ENCODE data around the gene ZNF420.
A peak's percentile ranks its signal among the peaks of the same experiment; 100 is the strongest.
"Not testable (repeated sequence)": the region's sequence is repeated elsewhere in the genome, so short reads cannot be mapped to it uniquely, and the experiment has no call there.

Gene ZNF420

GRCh38 chr19:37077934-37078716 lies at the start of gene ZNF420:
TSS of gene ZNF420 (plus strand) at chr19:37078433. CDS start at chr19:37089119, 10,686 bp downstream.
- peak; percentile 53 for DNase-seq

- DNase-seq, result no peak
These were observed 33.1 kb upstream of the ZNF420 start for GRCh38 chr19:37045140-37045539.

- no peak for DNase-seq
These were observed 22.9 kb upstream of the ZNF420 start for GRCh38 chr19:37055330-37055729.

GRCh38 chr19:37056776-37057175 lies 21.5 kb upstream of the ZNF420 start:
- no peak for DNase-seq

- no peak for DNase-seq
These were observed 19.1 kb upstream of the ZNF420 start for GRCh38 chr19:37059142-37059541.

GRCh38 chr19:37064886-37065285 lies 13.3 kb upstream of the ZNF420 start:
- not testable (repeated sequence) for DNase-seq

GRCh38 chr19:37074111-37074510 lies 4.1 kb upstream of the ZNF420 start:
- DNase-seq, result no peak

- no peak for DNase-seq
These were observed 3.3 kb upstream of the ZNF420 start for GRCh38 chr19:37074819-37075362.

GRCh38 chr19:37076524-37076923 lies 1.7 kb upstream of the ZNF420 start:
- not testable (repeated sequence) for DNase-seq

- DNase-seq, result no peak
These were observed 716 bp upstream of the ZNF420 start for GRCh38 chr19:37077501-37077933.

GRCh38 chr19:37078717-37079032 lies 442 bp downstream of the ZNF420 start:
- no peak for DNase-seq

GRCh38 chr19:37079238-37079637 lies 1.0 kb downstream of the ZNF420 start:
- DNase-seq, result no peak

- DNase-seq, result no peak
These were observed 4.1 kb downstream of the ZNF420 start for GRCh38 chr19:37082307-37082706.

GRCh38 chr19:37087110-37087509 lies 8.9 kb downstream of the ZNF420 start:
- no peak for DNase-seq

GRCh38 chr19:37095859-37096258 lies 17.6 kb downstream of the ZNF420 start:
- no peak for DNase-seq

- no peak for DNase-seq
These were observed 20.3 kb downstream of the ZNF420 start for GRCh38 chr19:37098570-37098969.

GRCh38 chr19:37104135-37104534 lies 25.9 kb downstream of the ZNF420 start:
- DNase-seq, result not testable (repeated sequence)

- DNase-seq, result not testable (repeated sequence)
These were observed 33.5 kb downstream of the ZNF420 start for GRCh38 chr19:37111753-37112152.

GRCh38 chr19:37114001-37114400 lies 35.8 kb downstream of the ZNF420 start:
- no peak for DNase-seq

- not testable (repeated sequence) for DNase-seq
These were observed 43.9 kb downstream of the ZNF420 start for GRCh38 chr19:37122093-37122492.

- DNase-seq, result no peak
These were observed 50.0 kb downstream of the ZNF420 start for GRCh38 chr19:37127999-37128820.

- DNase-seq, result no peak
These were observed 50.6 kb downstream of the ZNF420 start for GRCh38 chr19:37128821-37129177.

- no peak for DNase-seq
These were observed 57.9 kb downstream of the ZNF420 start for GRCh38 chr19:37136111-37136510.

- no peak for DNase-seq
These were observed 70.0 kb downstream of the ZNF420 start for GRCh38 chr19:37148214-37148613.

Data from GOT3 (cell line).